Choroid plexus epithelial cell (primary cell): ENCODE data around the gene SETBP1.
A peak's percentile ranks its signal among the peaks of the same experiment; 100 is the strongest.

ENCODE experiments used
- DNase-seq: peaks from one replicate; pipeline ENCODE4 v3.0.0-alpha.2; 2010; ENCODE audit warnings: low read depth
- H3K4me3 ChIP-seq: 2 replicates; pipeline ENCODE4 v1.5.1; 2011; ENCODE audit warnings: low read depth, mild to moderate bottlenecking, control low read depth, low read length, moderate library complexity
- CTCF ChIP-seq: conservative IDR thresholded peaks from 2 replicates; pipeline ENCODE4 v1.5.1; 2011; ENCODE audit warnings: low read depth, mild to moderate bottlenecking, control low read depth, inconsistent platforms, low read length, moderate library complexity

SETBP1 gene

GRCh38 chr18:44723411-44723810, 42.7 kb downstream of the SETBP1 start:
- no peak for TF ChIP-seq CTCF
- no peak for DNase-seq
- no peak overlapping the region for H3K4me3 ChIP-seq

GRCh38 chr18:44724105-44724778, 43.6 kb downstream of the SETBP1 start:
- no peak overlapping the region for H3K4me3 ChIP-seq
- DNase-seq: no peak
- TF ChIP-seq CTCF: no peak

- no peak overlapping the region for H3K4me3 ChIP-seq
- peak; percentile 71 for DNase-seq
- TF ChIP-seq CTCF: no peak
Measured at GRCh38 chr18:44725300-44726058, 44.8 kb downstream of the SETBP1 start.

GRCh38 chr18:44726059-44726421, 45.4 kb downstream of the SETBP1 start:
- TF ChIP-seq CTCF: no peak
- no peak overlapping the region for H3K4me3 ChIP-seq
- no peak for DNase-seq

- H3K4me3 ChIP-seq: no peak overlapping the region
- no peak for TF ChIP-seq CTCF
- DNase-seq: no peak
Measured at GRCh38 chr18:44727291-44727690, 46.6 kb downstream of the SETBP1 start.

GRCh38 chr18:44729631-44730101, 49.0 kb downstream of the SETBP1 start:
- peak; percentile 91 for DNase-seq
- no peak for TF ChIP-seq CTCF
- H3K4me3 ChIP-seq: no peak overlapping the region
